Fibroblast of pulmonary artery (primary cell): Measurements from ENCODE around the gene SSBP2.

ENCODE experiments used
- DNase-seq: peaks from one replicate; pipeline ENCODE4 v3.0.0-alpha.2; 2010; ENCODE audit warnings: low read depth
- H3K4me3 ChIP-seq: replicated peaks from 2 replicates; pipeline ENCODE4 v1.5.1; 2011; ENCODE audit warnings: low read depth, mild to moderate bottlenecking, control low read depth, low read length, moderate library complexity
- CTCF ChIP-seq: IDR thresholded peaks from 2 replicates; pipeline ENCODE4 v1.5.1; 2011; ENCODE audit warnings: mild to moderate bottlenecking, control low read depth, low read length, inconsistent platforms; ENCODE audit errors: missing control alignments

SSBP2 gene

DNA sequence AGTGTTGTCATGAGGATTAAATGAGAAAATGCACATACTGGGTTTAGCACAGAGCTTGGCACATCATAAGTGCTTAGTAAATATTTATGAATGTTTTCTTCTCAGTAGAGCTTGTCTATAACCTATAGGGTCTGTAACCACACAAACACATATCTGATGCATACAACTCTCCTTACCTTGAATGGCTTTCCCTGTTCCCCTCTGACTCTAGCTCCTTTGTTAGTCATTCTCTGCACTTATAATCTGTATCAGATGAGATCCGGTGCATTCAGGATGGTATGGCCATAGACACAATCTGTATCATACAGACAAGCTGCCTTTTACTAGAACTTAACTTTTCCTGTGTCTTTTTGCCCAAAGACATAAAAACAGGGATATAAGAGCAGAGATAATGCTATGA, 11.1 kb upstream of the SSBP2 start:
- TF ChIP-seq CTCF, result no peak
- DNase-seq, result no peak
- no peak overlapping the region for H3K4me3 ChIP-seq

DNA sequence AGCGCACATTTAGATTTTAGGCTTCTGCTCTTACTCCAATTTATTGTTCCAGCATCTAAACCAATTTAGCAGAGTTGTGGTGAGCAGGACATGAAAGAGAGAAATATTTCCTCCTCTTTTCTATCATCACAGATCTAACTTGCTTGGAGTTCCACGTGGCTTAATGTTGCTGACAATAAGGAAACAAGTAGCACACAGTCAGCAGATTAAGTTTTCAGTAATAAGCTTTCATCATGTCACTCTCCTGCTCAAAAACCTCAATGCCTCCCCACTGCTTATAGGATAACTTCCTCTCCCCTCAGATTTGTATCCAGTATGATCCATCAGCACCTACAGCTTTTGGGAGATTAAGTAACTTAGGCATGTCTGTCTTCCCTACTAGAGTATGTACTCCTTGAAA, 10.4 kb upstream of the SSBP2 start:
- DNase-seq, result no peak
- TF ChIP-seq CTCF, result no peak

DNA sequence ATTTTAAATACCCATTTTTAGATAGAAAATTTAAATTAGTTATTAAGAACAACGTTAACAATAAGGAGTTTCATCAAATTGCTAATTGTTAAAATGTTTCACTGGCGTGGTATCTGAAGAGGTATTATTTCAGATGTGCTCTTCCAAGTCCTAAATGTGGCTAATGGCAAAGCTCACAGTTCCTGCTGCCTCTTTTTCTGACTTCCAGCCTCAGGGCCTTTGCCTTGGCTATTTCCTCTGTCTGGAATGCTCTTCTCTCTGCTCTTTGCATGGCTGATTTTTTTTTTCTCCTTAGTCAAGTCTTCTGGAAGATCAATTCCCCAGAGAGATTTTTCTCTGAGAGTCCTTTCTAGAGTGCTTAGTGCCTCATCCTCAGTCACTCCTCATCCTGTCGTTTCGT, 9.6 kb upstream of the SSBP2 start:
- no peak for TF ChIP-seq CTCF
- H3K4me3 ChIP-seq, result no peak overlapping the region
- DNase-seq, result no peak

More for the DNA sequence above, 10.4 kb upstream of the SSBP2 start:
- no peak overlapping the region for H3K4me3 ChIP-seq

DNA sequence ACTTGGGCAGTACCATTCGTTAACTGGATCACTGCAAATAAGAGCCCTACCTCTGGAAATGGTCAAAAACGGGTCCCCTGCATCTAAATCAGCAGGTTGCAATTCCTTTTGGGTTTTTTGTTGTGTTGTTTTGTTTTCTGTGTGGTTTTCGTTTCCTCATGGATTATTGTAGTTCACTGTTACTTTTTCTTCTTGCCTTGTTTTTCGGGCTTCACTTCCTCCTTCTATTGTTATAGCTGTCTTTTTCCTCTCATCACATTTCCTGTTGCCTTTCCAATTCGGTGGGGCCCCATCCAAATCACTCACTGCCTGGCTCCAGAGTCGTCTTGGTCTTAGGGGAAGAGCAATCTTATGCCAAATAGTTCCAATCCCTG, 8.7 kb upstream of the SSBP2 start:
- DNase-seq, result no peak
- no peak for TF ChIP-seq CTCF
- no peak overlapping the region for H3K4me3 ChIP-seq

DNA sequence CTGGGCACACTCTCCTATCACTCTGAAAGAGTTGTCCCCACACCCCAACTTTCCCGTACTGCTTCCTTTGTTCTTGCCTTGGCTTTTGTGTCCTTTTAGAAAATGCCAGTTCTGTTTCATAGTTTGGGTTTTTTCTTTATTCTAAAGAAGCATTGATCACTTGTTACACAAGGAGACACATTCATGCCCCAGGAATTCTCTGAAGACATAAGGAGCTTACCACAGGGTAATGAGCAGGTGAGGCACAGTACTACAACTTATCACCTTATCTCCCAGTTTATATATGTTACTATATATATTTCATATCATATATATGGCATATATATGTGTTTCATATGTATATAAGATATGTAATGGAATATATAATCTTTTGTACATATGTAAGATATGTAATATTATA, 6.5 kb upstream of the SSBP2 start:
- DNase-seq, result no peak
- TF ChIP-seq CTCF, result no peak
- H3K4me3 ChIP-seq, result no peak overlapping the region

- no peak overlapping the region for H3K4me3 ChIP-seq
- peak; percentile 60 for DNase-seq
- no peak for TF ChIP-seq CTCF
Observed at GRCh38 chr5:81756016-81756415, 5.1 kb upstream of the SSBP2 start.

DNA sequence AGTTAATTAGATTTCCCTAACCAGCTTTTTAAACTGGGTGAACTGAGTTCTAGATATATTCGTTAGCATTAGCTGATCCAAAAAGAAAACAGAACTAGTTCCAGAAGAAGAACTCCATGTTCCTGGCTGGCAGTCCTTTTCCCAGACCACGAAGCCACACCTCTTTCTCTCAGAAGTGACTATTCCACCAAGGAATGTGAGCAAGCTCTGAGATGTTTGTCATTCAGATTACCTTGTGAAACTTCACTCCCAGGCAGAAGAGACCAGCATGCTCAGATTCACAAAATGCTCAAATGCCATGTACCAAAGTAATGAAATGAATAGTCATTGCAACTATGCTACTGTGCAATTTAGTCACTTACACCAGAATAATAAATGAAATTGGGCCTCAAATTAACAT, 4.4 kb upstream of the SSBP2 start:
- no peak for TF ChIP-seq CTCF
- H3K4me3 ChIP-seq, result no peak overlapping the region
- DNase-seq, result peak; percentile 91
